GM19468 (cell line): ENCODE measurements around the gene LY6G5B.

Experiments used
- ATAC-seq: cut with Tn5 transposase; IDR thresholded peaks from one replicate; pipeline ENCODE4 v1.9.1; 2021; ENCODE audit warnings: mild to moderate bottlenecking, moderate library complexity, moderate number of reproducible peaks; ENCODE audit not compliant: unreplicated experiment; ENCODE audit errors: extremely low read depth

The LY6G5B gene

DNA sequence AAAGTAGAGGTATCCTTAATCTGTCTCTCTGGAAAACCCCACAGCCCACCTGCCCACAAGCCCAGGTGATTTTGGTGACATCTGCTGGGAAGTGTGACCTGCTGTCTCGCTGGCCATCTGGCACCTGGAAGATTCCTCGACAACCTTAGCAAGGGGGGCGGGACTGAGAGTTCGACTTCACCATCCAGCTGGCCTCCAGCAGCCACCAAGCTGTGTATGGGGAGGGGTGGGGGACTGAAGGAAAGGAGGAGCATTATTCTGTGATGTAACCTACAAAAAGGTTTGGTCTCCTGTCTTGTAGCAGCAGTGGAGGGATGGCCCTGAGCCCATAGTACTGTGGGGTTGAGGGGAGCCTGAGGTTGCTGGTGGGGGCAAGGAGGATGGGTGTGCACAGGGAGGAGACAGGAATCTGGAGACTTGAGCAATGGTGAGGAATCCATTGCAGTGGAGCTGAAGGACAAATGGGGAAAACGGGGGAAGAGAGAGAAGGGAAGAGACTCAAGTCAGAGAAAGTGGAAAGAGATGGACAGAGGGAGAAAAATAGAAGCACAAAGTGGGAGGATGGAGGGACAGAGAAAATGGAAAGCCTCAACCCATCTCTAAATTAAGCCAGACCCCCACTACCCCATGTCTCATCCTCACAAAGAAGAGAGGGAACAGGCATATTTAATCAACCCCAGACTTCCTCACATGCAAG, 40.9 kb downstream of the LY6G5B start:
- ATAC-seq: no peak

DNA sequence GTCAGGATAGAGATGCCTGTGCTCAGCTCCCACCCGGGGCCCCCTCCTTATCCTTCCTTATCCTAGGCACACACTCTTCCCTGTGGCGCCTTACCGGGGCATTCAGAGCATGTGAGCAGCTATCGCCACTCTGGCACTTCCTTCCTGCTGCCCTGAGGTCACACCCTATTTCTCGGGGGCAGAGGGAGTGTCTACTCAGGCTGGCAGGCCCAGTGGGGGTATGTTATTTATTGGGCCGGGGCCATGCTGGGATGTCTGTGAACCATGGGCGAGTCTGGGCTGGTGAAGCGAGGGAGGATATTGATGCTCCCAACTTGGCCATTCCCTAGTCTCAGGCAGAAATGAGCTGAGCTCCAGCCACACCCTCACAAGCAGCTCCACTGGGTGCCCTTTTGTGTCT, 41.5 kb downstream of the LY6G5B start:
- no peak for ATAC-seq

DNA sequence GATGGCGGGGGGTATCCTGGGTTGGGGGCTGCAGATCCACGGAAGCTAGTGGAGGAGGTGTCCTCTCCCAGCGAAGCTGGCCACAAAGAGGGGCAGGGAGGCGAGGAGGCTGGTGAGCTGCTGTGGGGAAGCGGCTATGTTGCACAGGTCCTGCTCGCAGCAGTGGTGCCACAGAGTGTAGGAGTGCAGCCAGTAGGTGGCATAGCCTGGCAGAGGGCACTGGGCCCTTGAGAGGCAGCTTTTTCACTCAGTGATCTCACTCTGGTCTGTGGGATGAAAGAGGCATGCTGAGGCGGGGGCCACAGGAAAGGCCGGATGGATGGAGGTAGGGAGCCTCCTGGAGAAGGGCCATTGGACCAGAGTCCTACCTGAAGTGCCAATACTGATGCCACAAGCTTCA, 42.5 kb downstream of the LY6G5B start:
- ATAC-seq: no peak

DNA sequence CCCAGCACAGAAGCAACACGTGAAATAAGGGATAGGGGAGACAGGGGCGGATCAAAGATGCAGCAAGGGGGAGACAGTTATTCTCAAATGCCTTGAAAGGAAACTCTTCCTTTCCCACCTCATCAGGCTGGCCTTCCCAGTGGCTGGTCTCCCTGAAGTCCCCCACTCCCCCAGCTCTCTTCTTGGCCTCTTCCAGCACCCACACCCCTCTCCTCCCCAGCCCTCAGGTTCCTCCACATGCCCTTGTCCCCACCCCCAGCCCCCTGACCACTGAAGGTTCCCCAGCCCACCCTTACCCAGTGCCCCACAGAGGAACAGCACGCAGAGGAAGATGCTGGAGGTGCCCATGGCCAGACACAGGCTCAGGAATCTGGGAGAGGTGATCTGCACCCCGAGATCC, 43.7 kb downstream of the LY6G5B start:
- no peak for ATAC-seq

DNA sequence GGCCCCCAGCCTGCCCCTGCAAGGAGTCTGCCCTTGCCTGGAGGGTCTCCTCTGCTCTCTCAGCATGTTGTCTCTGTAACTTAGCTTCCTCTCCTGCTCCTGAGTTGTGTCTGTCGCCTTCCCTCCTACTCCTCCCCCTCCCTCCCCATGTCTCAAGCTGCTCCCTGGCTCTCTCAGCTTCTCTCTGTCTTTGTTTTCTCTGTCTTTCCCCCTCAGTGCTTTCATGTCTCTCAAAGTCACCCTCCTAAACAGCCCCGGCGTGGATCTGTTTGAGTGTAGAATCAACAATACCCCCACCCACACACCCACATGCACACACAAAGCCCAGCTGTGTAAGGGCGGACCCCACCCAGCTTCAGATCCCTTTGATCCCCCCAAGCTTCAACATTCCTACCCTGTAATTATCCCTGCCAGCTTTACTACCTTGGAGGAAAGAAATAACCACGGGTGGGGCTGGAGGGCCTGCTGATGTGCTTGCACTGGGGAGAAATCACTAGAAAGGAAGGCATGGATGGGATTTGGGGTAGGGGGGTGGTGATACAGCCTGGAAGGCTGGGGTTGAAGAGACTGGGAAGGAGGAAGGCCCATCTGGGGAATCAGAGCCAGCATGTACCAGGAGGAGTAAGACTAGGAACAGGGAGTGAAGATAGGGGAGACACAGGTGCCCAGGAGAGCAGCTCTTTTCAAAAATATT, 44.4 kb downstream of the LY6G5B start:
- ATAC-seq: no peak

DNA sequence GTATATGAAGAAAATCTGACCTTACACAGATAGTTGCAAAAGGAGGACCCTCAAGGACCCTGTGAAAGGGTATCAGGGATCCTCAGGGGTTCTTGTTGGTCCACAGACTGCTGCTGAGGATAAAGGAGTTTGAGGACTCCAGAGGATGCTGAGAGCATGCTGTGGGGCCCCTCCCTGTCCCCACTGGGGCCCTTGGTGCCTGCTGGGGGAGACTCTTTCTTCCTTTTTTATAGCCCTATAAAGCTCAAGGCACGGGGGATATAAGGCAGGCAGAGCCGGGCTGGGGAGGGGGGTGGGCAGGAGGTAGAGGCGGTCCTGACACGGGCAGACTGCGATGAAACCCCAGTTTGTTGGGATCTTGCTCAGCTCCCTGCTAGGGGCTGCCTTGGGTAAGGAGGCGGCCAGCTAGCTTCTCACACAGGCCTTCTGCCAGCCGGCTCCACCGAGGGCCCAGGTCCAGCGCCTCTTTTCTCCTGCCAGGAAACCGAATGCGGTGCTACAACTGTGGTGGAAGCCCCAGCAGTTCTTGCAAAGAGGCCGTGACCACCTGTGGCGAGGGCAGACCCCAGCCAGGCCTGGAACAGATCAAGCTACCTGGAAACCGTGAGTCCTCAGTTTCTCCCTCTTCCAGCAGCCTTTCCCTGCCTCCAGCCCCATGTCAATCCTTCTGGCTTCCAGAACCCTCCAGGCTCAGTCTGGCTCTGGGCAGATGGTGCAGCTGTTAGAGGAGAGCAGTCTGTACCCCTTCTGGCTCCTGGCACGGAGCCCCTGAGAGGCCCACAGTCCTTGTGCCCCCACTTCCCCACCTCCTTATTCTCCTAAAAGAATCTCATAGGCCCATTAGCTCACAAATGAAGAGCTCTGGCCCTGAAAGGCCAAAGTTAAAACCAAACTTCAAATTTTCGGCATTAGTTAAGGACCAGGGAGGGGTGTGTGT, 45.5 kb downstream of the LY6G5B start, which contains the start of gene LY6G6D:
LY6G6D (plus strand) TSS at position 327 of the 937 bp plus-strand sequence; CDS start at position 335, 8 bp downstream.
- ATAC-seq: no peak

DNA sequence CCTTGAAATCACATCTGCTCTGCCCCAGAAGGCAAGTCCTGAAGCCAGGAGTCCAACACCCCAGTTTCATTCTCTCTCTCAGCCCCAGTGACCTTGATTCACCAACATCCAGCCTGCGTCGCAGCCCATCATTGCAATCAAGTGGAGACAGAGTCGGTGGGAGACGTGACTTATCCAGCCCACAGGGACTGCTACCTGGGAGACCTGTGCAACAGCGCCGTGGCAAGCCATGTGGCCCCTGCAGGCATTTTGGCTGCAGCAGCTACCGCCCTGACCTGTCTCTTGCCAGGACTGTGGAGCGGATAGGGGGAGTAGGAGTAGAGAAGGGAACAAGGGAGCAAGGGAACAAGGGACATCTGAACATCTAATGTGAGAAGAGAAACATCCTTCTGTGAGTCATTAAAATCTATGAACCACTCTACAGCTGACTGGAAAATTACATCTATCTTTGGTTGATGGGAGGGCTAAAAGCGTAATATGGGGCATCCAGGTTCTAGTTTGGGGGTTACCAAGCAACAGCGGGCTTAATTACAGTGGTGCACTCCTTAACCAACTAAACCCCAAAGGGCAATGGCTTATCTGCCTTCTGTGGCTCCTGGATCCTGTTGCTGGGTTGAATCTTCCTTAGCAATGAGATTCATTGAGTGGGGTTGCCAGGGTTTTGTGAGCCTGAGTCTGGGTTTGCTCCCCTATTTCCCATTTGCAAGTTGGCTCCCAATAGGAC, 47.9 kb downstream of the LY6G5B start:
- no peak for ATAC-seq

DNA sequence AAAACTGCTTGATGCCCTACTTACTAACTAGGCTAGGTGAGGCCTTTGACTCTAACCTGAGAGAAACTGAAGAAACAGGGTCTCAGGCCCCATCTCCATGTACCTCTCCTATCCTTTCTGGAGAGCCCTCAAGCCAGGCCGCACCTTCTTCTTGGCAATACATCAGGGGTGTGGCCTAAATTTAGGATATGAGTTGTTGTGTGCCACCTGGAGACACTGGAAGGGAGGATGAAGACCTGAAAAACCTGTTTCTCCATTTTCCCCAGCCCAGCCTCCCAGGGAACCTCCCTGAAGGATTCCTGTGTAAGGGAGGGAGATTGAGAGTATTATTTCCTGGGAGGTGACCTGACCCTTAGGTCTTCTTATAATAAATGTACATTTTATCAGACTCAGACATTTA, 48.5 kb downstream of the LY6G5B start:
- ATAC-seq: no peak

DNA sequence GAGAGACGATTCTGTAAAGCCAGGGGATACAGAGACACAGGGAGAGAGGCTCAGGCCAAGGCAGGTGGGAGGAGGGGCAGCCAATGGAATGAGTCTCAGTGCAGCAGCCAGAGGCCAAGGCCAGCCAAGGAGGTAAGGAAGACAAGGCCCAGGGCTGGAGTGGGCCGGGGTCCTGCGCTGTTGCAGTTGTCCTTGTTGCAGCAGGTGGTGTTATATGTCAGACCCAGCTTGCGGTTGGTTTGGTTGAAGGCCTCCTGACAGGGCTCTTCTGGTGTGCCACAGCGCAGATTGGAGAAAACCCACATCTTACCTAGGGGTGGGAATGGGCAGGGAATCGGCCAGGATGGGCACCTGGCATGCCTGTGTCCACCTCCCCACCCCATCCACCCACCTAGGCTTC, 49.2 kb downstream of the LY6G5B start:
- no peak for ATAC-seq

DNA sequence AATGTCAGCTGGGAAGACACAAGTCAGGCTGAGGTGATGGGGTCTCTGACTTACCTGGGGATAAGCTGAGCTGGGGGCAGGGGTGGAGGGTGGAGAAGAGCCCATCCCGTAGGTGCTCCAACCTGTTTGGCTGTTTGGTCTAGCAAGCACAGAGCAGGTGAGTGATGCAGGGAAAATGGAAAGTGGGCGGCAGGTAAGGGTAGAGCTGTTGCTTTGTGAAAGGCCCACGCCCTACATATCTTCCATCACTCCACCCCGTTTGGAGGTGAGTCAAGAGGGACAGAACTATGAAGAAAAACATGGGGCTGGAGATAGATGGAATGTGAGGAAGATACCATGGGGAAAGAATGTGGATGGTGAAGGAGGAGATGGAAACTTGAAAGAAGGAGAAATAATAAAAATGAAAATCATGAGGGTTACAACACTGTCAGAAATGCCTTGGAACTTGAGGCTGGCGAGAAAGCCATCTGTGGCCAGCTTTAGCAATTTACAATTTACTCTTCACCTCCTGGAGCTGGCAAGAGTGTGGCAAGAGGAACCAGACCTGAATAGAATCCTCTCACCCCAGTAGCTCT, 50.5 kb downstream of the LY6G5B start:
- ATAC-seq: no peak

DNA sequence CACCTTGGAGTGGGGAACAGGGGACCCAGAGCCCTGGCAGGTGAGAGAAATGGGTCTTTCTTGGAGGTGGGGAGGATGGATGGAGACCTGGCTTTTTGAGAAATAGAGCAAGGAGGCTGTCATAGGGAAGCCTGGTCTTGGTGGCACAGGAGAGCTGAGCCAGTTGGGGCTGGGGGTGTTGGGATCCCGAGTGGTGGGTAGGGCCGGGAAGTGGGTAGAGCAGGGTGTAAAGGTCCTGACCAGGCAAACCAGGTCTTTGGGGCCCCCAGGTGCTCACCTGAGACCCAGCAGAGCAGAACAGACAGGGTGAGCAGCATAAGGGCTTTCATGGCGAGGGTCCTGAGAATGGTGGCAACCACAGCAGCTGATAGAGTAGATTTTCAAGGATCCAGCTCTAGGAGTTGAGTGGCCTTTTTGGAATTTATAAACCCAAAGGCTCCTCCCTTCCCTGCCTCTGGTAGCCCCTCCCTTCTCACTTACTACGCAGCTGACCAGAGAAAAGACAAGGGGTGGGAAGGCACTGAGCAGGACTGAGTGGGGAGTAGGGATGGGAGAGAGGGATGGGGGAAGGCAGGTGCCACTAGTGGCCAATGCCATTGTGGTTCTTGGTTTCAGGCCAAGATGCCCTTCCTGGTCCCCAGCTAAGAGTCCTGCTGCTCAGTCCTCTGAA, 51.7 kb downstream of the LY6G5B start, which contains the start of gene LY6G6C:
LY6G6C (minus strand) TSS at position 396 of the 670 bp plus-strand sequence; CDS start at position 329, 67 bp downstream.
- no peak for ATAC-seq

DNA sequence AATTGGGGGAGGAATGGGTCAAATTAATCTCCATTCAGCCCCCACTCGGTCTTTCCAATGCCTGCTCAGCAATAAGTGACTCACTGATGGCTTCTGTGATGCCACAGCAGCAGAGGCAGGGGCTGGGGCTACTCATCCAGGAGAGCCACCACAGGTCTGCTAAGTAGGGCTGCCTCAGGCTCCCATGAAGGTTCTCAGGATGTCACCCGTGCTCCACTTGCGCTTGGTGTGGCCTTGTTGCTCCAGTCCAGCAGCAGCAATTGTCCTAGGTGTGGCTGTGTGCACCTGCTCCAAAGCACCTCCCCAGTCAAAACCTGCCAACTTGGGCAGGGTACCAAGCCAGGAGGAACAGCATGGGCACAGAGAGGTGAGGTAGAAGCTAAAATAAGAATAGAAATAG, 52.4 kb downstream of the LY6G5B start:
- ATAC-seq: no peak
